SHP77 (cell line): Measurements from ENCODE around the gene ATF2.
A peak's percentile ranks its signal among the peaks of the same experiment; 100 is the strongest.
"Not testable (repeated sequence)": the region's sequence is repeated elsewhere in the genome, so short reads cannot be mapped to it uniquely, and the experiment has no call there.

Source experiments
- DNase-seq, 2 experiments: peaks; one replicate each; lab custom pipeline; 2025; lab: John Stamatoyannopoulos, UW

The ATF2 gene

DNA sequence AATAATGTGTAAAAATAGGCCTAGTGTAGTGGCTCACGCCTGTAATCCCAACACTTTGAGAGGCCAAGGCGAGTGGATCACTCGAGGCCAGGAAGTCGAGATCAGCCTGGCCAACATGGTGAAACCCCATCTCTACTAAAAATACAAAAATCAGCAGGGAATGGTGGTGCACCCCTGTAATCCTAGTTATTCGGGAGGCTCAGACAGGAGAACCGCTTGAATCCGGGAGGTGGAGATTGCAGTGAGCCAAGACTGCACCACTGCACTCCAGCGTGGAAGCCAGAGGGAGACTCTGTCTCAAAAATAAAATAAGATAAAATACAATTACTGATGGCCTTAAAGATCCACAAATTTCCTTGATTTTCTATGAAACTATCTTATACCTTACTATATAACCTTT lies 3.8 kb downstream of the ATF2 start:
- no peak for DNase-seq

DNA sequence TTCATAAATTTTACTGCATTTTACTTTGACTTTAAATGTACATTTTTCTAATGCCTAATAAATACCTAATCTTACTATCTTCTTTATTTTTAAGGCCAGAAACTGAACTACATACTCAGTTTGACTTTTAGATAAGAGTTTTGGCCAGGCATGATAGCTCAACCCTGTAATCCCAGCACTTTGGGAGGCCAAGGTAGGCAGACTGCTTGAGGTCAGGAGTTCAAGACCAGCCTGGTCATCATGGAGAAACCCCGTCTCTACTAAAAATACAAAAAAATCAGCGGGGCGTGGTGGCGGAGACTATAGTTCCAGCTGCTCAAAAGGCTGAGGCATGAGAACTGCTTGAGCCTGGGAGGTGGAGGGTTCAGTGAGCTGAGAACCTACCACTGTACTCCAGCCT lies 9.1 kb downstream of the ATF2 start:
- no peak for DNase-seq

DNA sequence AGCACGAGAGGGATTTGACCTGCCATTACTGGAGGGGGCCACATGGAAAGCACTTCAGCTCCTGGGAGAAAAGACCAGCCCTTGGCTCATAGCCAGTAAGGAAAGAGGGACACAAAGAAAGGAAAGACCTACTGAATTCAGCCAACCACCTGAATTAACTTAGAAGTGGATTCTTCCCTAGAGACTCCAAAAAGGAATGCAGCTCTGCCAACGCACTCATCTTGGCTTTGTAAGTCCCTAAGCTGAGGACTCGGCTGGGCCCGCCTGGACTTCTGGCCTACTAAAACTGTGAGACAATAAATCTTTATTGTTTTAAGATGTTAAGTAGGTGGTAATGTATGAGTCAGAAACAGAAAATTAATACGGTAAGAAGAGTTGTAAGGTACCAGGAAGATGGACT lies 11.5 kb downstream of the ATF2 start:
- DNase-seq, result no peak

DNA sequence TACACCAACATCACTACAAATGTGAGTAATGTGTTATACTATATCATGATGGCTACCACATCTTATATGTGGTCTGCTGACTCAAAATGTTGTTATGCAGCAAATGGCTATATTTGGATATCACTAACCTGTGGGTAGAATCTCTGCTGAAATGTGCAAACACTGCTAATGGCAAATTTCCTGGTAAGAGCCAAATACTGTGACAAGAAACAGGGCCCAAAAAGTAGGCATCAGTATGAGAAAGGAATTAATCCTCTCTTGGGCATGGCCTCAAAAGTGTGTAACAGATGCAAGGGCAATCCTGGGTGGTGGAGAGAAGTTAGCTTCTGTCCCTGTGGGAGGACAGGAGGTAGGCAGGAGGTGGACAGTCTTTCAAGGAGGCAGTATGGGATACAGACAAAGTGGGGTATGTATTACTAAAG lies 13.3 kb downstream of the ATF2 start:
- DNase-seq, result no peak

DNA sequence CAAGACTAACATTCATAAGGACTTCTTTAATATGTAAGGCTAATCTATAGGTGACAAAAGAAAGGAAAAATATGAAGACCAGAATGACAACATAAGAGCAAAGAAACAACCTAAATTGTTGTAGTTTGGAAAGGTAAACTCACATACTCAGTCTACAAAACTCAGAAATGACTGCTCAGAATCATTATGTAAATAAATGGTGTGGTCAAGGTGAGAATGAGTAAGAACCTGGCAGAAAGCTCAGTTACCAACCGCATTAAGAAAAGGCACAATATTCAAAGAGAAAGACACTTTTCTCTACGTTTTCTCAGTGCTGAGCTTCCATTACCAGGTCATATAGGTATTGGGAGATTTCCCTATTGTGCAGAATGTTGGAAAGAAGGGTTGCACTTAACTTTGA lies 15.8 kb downstream of the ATF2 start:
- DNase-seq, result no peak

DNA sequence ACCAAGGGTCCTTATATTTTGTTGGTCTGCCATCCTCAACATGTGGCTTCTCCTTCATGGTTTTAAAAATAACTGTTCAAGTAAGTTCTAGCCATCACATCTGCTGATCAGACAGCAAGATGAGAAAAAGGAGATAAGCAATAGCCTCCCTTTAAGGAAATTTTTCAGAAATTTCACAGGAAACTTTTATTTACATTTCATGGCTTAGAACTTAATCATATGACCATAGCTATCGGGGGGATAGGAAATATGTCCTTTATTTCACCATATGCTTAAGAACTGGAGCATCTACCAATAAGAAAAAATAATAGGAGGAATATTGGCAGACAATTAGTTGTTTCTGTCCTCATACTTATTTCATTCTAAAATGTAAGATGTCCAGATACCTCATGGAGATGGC lies 16.2 kb downstream of the ATF2 start:
- DNase-seq, result no peak

DNA sequence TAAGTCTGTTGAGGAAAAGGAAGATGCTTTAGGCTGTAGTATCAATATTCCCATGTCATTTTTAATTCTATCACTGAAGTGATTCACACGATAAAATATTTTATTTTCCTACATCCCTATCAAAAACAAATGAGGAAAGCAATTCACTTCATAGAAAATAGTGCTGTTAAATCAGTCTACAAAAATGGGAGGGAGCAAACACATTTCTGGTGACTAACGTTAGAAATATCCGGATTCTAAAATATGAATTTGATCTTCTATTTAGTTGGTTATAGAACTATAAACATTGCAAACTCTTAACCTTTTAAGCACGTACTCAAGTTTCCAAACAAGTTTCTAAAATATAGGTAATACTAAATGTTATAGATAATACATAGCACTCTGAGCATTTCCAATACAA lies 20.8 kb downstream of the ATF2 start:
- no peak for DNase-seq

DNA sequence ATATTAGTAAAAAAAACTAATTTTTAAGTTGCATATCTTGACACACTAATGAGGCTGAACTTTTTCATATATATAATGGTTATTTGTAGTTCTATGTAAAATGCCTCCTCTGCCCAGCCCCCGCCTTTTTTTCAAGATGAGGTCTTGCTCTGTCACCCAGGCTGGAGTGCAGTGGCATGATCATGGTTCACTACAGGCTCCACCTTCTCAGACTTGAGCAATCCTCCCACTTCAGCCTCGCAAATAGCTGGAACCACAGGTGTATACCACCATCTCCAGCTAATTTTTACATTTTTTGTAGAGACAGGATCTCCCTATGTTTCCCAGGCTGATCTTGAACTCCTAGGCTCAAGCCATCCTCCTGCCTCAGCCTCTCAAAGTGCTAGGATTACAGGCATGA lies 24.3 kb downstream of the ATF2 start:
- no peak for DNase-seq

DNA sequence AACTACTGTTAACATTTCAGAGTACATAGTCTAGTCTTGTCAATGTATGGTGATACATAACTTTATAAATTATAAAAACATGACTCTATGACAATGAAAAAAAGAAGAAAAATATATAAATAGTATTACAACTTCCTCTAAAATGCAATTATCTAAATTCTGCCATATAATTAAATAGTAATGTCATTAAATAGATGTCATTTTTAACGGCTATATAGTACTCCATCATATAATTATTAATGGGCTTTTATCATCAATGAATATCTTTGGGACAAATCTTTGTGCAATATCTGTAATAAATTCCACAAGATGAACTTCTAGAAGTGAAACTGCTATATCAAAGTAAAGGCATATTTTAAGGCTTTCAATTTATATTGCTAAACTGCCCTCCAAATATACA lies 24.8 kb downstream of the ATF2 start:
- no peak for DNase-seq

DNA sequence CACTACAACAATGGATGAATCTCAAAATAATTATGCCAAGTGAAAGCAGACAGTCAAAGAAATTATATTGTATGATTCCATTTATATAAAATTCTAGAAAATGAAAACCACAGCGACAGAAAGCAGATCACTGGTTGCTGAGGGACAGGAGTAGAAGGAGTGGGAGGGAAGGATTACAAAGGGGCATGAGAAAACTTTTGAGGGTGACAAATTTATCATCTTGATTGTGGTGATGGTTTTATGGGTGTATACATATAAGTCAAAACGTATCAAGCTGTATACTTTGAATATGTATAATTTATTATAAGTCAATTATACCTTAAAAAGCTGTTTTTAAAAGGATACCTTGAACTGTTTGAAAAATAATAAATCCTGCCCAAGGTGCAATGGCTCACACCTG lies 27.7 kb downstream of the ATF2 start:
- no peak for DNase-seq

DNA sequence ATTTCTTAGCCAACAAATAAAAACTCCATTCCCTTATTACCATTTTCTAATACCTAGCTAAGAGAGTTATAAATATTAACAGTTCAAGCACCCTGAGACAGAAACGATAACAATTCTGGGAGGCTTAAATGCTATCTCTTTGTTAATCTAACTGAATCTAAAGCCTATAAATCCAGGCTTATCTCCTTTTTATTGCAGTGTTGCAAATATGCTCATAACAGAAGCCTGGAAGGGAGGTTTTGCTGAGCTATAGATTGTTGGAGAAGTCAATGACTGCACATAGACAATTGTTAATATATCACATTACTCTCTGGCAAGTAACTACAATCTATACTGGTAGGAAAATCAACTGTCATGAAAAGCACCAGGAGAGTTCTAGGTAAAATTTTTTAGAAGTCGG lies 30.2 kb downstream of the ATF2 start:
- no peak for DNase-seq

DNA sequence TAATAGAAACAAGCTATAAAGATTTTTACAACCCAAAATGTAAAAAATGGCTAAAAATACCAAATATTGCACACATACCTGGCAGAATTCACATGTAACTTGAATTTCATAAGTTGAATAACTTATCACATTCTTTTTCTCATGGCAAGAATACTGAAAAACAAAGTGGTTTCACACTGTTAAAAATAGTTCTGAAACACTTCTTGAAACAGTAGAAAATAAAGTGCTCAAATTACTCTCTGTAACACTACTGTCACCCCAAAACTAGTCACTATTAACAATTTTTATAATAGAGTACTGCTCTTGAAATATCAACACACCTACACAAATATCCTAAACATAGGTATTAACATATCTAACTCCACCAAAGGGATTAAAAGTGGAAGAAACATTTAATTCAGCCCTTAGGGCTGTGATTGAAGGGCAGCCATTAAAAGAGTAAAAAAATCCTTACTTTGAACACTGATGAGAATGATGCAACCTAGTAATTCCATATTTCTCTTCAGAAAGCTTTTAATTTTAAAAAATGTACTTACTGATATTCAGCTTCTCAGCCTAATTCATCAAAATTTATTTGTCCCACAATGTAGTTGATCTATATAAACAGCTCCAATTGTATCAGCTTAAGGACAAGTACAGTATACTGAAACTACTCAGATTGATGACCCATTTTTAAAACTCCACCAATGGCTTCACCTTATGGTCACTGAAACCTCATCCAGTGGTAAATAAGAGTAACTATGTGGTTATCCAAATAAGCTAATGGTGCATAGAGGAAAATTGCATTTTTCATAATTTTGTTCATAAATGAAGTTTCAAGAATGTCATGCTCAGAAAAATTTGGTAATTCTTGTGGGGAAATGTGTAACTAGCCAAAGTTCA lies 31.4 kb downstream of the ATF2 start:
- no peak for DNase-seq

DNA sequence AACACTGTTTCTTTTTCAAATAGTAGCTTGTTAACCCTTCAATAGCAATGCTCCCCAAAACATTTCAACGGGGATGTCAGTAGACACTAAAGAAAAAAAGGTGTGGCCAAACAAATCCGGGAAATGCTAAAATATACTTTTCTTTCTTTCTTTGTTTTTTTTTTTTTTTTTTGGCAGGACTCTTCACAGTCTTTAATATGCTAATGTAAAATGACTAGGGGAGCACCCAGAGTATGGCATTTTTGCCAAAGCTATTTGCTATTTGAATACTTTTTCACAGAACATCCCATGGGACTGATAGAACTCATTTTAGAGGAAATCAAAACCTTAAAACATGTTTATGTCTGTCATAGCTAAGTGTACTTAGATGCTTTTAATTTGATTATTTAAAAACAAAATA lies 32.1 kb downstream of the ATF2 start:
- DNase-seq, result no peak

DNA sequence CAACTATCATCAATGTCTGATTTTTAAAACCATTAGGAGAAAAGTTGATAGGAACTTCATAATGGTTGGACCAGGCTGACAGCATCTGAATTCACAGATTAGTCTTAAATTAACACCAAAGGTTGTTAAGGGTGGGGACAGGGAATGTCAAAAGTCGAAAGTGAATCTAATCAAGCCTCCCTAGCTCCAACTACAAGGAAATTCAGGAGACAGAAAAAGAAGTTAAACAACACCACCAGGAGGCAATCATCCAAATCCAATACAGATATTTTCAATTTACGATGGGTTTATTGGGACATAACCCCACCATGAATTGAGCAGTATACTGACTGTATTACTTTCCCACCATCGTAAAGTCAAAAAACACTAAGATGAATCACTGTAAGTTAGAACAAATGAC lies 32.8 kb downstream of the ATF2 start:
- no peak for DNase-seq

DNA sequence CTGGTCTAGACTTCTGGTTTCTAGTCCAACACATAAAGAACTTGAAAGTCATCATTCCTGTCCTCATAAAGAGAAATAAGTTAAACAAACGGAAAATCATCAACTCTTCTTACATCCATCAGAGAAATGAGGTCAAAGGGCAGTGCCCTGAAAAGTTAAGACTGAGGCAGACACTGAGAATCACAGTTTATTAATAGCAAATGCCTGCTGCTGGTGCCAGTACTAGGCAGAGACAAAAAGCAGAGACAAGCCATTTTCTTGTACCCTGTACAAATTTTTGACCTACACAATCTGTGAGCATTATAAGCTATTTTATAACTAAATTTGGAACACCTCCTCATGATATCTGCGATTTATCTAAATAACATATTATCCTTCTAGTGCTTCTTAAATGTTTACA lies 36.8 kb downstream of the ATF2 start:
- no peak for DNase-seq

DNA sequence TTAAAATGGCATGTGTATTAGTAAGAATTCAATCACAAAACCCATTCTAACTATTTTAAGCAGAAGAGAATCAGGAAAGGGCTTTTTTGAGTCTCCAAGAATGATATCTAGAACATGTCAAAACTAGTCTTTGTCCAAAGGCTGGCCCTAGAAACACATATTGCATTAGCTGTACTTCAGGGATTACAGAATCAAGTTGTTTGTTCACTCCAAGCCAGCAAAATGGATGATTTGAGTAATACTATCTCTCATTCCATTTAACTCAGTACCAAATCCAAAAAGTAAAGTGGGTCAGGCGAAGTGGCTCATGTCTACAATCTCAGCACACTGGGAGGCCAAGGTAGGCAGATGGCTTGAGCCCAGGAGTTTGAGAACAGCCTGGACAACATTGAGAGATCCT lies 41.3 kb downstream of the ATF2 start:
- DNase-seq, result no peak

DNA sequence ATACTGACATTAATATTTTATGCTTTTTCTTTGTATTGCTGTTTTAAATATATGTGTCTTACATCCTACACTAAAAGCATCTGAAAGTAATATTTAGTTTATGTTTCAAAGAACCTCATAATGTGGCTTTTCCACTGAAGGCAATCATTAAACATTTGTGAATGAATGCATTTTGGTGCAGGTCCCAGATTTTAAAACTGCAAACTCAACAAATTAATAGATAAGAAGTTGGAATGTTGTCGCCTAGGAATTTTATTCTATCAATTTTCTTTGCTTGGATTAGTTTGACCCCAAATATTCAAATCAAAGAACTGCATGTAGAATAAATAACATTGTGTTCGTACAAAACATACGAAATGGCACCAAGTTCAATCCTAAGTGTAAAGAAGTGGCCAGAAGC lies 44.7 kb downstream of the ATF2 start:
- DNase-seq, result no peak

DNA sequence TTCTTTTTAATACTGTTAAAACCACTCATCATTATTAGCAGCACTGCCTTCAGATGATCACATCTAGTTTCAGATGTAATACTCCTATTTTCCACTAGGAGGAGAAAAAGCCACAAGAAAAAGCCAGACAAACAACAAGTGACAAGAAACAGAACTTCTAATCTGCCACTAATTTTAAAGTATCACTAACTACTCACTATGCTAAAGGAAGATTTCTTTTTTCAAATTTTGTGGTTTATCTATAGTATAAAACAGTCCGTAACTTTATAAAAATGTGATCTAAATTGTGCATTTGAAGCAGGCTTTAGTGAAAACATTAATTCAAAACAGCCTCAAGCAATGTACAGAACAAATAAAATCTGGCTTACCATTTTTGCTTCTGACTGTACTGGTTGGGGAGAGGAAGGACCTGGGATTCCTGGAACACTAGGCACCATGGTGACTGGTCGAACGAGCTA lies 56.8 kb downstream of the ATF2 start:
- peak in 1 of 2 experiments; percentile 8 for DNase-seq

DNA sequence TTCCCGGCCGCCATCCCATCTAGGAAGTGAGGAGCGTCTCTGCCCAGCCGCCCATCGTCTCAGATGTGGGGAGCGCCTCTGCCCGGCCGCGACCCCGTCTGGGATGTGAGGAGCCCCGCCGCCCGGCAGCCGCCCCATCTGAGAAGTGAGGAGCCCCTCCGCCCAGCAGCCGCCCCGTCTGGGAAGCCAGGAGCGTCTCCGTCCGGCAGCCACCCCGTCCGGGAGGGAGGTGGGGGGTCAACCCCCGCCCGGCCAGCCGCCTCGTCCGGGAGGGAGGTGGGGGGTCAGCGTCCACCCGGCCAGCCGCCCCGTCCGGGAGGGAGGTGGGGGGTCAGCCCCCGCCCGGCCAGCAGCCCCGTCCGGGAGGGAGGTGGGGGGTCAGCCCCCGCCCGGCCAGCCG lies 59.9 kb downstream of the ATF2 start:
- not testable (repeated sequence) for DNase-seq

DNA sequence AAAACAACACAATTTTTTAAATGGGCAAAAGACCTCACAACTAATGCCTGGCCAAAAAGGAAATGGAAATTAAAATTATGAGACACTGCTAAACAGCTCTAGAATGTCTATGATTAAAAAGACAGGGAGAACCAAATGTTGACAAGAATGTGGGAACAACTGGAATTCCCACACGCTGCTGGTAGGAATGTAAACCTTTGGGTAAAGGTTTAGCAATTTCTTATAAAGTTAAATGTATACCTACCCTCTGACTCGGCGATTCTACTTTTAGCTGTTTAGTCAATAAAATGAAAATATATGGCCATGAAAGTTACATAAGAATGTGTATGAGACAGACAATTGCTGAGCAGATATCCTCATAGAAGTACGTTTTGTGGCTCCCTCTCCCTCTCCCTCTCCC lies 60.9 kb downstream of the ATF2 start:
- DNase-seq, result no peak

DNA sequence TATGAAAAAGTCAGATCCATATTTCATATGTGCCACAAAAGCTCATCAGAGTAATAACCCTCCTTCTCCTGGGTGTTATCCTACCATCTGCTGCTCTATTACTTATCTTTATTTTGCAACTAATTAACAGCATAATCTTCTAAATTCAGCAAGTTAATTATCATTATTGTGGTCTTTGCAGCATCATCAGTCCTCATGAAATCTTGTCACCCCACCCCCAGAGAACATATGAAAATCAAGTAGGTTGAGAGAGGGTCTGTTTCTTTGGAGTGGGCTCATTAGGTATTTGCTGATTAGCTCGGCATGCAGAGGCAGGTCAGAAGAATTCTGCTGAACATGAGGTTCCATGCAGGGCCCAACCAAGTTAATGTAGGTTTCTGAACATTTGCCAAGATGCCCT lies 64.8 kb downstream of the ATF2 start:
- no peak for DNase-seq

DNA sequence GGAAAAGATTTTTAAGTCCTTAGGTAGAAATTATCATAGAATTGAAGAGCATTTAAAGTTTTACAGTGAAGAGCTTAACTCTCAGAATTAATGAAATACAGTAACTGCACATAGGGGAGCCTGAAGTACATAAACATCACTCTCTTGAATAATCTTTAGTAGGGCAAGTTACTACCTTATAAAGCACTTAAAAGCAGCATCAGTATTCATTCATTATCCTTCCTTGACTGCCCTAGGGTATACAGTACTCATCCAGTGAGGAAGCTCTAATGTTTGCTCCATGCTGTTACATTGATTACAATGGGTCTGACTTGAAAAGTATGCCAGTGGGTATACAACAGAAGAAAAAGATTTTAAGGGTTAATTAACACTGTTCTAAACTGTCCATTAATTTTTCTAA lies 66.5 kb downstream of the ATF2 start:
- DNase-seq, result no peak

DNA sequence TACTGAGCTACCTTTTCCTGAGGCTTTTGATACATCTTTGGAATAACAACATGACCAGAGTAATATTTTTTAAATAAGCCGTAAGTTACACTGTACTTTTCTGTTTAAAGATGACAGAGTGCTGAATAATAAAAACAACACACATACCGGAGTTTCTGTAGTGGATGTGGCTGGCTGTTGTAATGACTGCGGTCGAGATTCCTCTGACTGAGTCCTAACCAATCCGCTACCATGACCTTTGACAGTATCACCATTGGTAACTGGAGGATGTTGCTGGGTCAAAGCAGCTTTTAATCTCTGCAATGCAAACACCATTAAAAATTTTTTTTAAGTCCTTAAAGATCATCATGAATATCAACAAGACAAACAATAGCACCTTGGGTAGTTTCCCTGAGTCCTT lies 70.7 kb downstream of the ATF2 start:
- no peak for DNase-seq

DNA sequence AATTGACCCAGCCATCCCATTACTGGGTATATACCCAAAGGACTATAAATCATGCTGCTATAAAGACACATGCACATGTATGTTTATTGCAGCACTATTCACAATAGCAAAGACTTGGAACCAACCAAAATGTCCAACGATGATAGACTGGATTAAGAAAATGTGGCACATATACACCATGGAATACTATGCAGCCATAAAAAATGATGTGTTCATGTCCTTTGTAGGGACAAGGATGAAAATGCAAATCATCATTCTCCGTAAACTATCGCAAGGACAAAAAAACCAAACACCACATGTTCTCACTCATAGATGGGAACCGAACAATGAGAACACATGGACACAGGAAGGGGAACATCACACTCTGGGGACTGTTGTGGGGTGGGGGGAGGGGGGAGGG lies 83.9 kb downstream of the ATF2 start:
- not testable (repeated sequence) for DNase-seq
